CD4-positive, alpha-beta T cell (primary cell): ENCODE measurements around the gene ATP6V0D1. TPM values are rescaled to one million over a fixed set of nuclear protein-coding genes. Genes with fewer than 3 reads are reported as not detected.

Experiments used
- ATAC-seq: fragments of 200-7000 bp; cut with Tn5 transposase; one replicate; pipeline ENCODE4 v1.10.0; 2022; ENCODE audit warnings: mild to moderate bottlenecking; ENCODE audit not compliant: poor library complexity
- CTCF ChIA-PET: fragments of 350-600 bp; sonication (Branson Sonifier 250); formaldehyde crosslinking; loops from one replicate; lab custom pipeline; 2021; ENCODE audit warnings: antibody characterized with exemption, inconsistent platforms; lab: Charles Lee
- POLR2A ChIA-PET: fragments of 350-600 bp; sonication (Branson Sonifier 250); formaldehyde crosslinking; loops from one replicate; lab custom pipeline; 2021; ENCODE audit warnings: antibody characterized with exemption, inconsistent platforms; lab: Charles Lee
- DNase-seq, 14 experiments: peaks; one replicate each; pipeline ENCODE4 v3.0.0-alpha.2; 2013 to 2020; ENCODE audit warnings: mixed read lengths in 2 of 14
- H3K27ac ChIP-seq, 2 donors: one replicate each; pipeline versions ENCODE4 v1.5.1 to v1.7.0; 2013; ENCODE audit warnings: low read length in 2 of 2, low read depth in 1 of 2, mild to moderate bottlenecking in 1 of 2
- H3K27me3 ChIP-seq, 2 experiments: 1 replicate in 1 of 2; 2 replicates in 1 of 2; pipeline versions ENCODE4 v1.6.1 to v1.7.0; 2013; ENCODE audit warnings: low read length in 2 of 2, control low read depth in 1 of 2, mild to moderate bottlenecking in 1 of 2, moderate library complexity in 1 of 2; ENCODE audit not compliant: insufficient read depth in 2 of 2, control insufficient read depth in 1 of 2
- H3K36me3 ChIP-seq: one replicate; pipeline ENCODE4 v1.6.1; 2013; ENCODE audit warnings: low read length, control low read depth; ENCODE audit not compliant: insufficient read depth
- H3K4me1 ChIP-seq: one replicate; pipeline ENCODE4 v1.6.1; 2013; ENCODE audit warnings: low read length, control low read depth; ENCODE audit not compliant: insufficient read depth
- H3K4me3 ChIP-seq: one replicate; pipeline ENCODE4 v1.5.1; 2013; ENCODE audit warnings: mild to moderate bottlenecking, low read length, moderate library complexity
- H3K9me3 ChIP-seq, 2 experiments: 1 replicate in 1 of 2; 2 replicates in 1 of 2; pipeline versions ENCODE4 v1.6.1 to v1.7.0; 2013; ENCODE audit warnings: low read length in 2 of 2, mild to moderate bottlenecking in 2 of 2, control low read depth in 1 of 2, moderate library complexity in 1 of 2; ENCODE audit not compliant: control insufficient read depth in 1 of 2, insufficient read depth in 1 of 2
- H3K27ac Mint-ChIP-seq: one replicate; pipeline ENCODE4 v1.8.0; 2020; ENCODE audit warnings: mixed read lengths
- H3K27me3 Mint-ChIP-seq: one replicate; pipeline ENCODE4 v1.8.0; 2021; ENCODE audit warnings: mixed read lengths
- H3K36me3 Mint-ChIP-seq: one replicate; pipeline ENCODE4 v1.8.0; 2021; ENCODE audit warnings: low read depth, mixed read lengths
- H3K4me1 Mint-ChIP-seq: one replicate; pipeline ENCODE4 v1.8.0; 2021; ENCODE audit warnings: low read depth, mixed read lengths
- H3K4me3 Mint-ChIP-seq: one replicate; pipeline ENCODE4 v1.8.0; 2020; ENCODE audit warnings: mild to moderate bottlenecking, mixed read lengths
- H3K9me3 Mint-ChIP-seq: one replicate; pipeline ENCODE4 v1.8.0; 2020; ENCODE audit warnings: mixed read lengths
- intact Hi-C, 2 experiments: fragments of 100-400 bp; cut with DNase I in 1 of 2; cut with micrococcal nuclease in 1 of 2; formaldehyde crosslinking; loops; one replicate each; pipeline versions ENCODE4 v1.15.1 to v1.9.0; 2023 to 2025; cut with DNase I, micrococcal nuclease
- total RNA-seq, 174 experiments: library from RNA in 2 of 174; stranded (reverse) in 2 of 174; gene quantifications; one replicate each; pipeline ENCODE4 v1.2.3 and lab custom pipeline; 2021 to 2026
- TF ChIP-seq, protein P1 (sequence below): fragments of 200-600 bp; IDR thresholded peaks from one replicate; pipeline ENCODE4 v1.8.0; 2022; ENCODE audit warnings: antibody characterized with exemption, mild to moderate bottlenecking

Gene ATP6V0D1
- total RNA-seq, 2 experiments from 2014 or later = 39.4 to 41.7 TPM

DNA sequence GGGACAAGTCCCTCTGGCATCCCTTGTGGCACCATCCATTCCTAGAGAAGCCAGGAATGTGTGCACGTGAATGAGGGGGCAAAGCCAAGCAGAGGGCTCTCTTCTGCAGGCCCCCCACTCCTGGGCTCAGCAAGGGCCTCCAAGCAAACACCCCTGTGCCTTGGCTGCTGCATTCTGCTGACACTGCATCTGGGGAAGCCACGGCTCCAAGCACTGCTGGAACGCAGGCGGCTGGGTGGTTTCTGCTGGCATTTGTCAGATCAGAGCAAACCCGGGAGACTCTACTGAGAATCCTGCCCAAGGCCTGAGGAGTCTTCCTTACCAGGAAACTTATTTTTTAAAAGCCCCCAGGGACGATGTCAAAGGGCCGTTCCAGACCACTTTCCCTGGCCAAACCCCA is 23.3 kb downstream of the ATP6V0D1 start:
- H3K27ac Mint-ChIP-seq = no peak overlapping the region
- CTCF ChIA-PET = no interaction called here

DNA sequence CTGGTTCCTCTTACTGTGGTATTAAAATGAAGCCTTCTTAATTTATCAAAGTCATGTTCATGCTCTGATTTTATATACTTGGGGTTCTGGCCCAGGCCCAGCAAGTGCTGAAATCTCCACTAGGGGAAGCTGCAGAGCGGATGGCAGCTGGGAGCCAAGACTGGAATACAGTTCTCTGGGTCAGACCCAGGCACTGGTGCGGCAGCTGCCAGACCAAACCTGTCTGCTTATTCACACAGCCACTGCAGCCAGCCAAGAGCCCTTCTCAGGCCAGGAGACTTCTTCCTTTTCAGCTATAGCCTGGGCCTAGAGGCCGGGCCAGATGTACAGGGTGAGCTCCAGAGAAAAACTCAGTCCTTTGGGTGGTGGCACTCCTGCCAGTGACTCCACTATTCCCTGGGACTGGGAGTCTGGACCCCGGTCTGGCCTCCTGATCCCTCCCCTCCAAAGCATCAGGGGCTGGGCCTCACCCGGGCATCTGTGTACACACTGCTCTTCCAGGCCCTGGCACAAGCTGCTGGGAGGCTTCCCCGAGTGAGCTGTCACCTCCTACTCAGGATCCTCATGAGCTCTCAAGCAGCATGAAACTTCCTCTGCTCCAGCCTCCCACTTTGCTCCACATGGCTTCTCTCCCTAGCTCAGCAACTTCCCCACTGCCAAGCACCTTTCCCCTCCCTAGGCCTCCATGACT is 24.4 kb downstream of the ATP6V0D1 start:
- Histone ChIP-seq H3K36me3 (peaks cover 53% of the 10 kb centered on the region), H3K27ac (no peak overlapping the region), H3K27me3 (no peaks in the 10 kb centered on the region), H3K4me1 (peaks cover 14% of the 10 kb centered on the region), H3K9me3 (no peaks in the 10 kb centered on the region), H3K4me3 (no peak overlapping the region)
- Mint-ChIP-seq H3K4me3 (no peak overlapping the region), H3K4me1 (peaks cover 22% of the 10 kb centered on the region), H3K9me3 (no peaks in the 10 kb centered on the region), H3K36me3 (peaks cover 38% of the 10 kb centered on the region), H3K27me3 (no peaks in the 10 kb centered on the region), H3K27ac (no peak overlapping the region)
- TF ChIP-seq, protein P1, sequence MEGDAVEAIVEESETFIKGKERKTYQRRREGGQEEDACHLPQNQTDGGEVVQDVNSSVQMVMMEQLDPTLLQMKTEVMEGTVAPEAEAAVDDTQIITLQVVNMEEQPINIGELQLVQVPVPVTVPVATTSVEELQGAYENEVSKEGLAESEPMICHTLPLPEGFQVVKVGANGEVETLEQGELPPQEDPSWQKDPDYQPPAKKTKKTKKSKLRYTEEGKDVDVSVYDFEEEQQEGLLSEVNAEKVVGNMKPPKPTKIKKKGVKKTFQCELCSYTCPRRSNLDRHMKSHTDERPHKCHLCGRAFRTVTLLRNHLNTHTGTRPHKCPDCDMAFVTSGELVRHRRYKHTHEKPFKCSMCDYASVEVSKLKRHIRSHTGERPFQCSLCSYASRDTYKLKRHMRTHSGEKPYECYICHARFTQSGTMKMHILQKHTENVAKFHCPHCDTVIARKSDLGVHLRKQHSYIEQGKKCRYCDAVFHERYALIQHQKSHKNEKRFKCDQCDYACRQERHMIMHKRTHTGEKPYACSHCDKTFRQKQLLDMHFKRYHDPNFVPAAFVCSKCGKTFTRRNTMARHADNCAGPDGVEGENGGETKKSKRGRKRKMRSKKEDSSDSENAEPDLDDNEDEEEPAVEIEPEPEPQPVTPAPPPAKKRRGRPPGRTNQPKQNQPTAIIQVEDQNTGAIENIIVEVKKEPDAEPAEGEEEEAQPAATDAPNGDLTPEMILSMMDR = no peak
- intact Hi-C loops = loop anchor here in 1 of 2 experiments (10.0 kb wide), 1 partner anchor 312 kb away; no protein-coding TSS in a partner anchor
- ChIA-PET POLR2A (no interaction called here), CTCF (no interaction called here)
- peak; percentile 32 for ATAC-seq
- no peak for DNase-seq

More for the DNA sequence above, 23.3 kb downstream of the ATP6V0D1 start:
- Histone ChIP-seq H3K27me3 (no peaks in the 10 kb centered on the region), H3K4me3 (no peak overlapping the region), H3K36me3 (peaks cover 51% of the 10 kb centered on the region), H3K4me1 (peaks cover 14% of the 10 kb centered on the region), H3K27ac (no peak overlapping the region), H3K9me3 (no peaks in the 10 kb centered on the region)
- DNase-seq = no peak
- peaks cover 33% of the 10 kb centered on the region for H3K36me3 Mint-ChIP-seq
- intact Hi-C loops = loop anchor here in 1 of 2 experiments (10.0 kb wide), 1 partner anchor 313 kb away; no protein-coding TSS in a partner anchor
- no peak for ATAC-seq
- H3K9me3 Mint-ChIP-seq = no peaks in the 10 kb centered on the region
- no peaks in the 10 kb centered on the region for H3K27me3 Mint-ChIP-seq
- TF ChIP-seq, protein P1 = no peak
- H3K4me3 Mint-ChIP-seq = no peak overlapping the region
- POLR2A ChIA-PET = no interaction called here
- peaks cover 22% of the 10 kb centered on the region for H3K4me1 Mint-ChIP-seq

DNA sequence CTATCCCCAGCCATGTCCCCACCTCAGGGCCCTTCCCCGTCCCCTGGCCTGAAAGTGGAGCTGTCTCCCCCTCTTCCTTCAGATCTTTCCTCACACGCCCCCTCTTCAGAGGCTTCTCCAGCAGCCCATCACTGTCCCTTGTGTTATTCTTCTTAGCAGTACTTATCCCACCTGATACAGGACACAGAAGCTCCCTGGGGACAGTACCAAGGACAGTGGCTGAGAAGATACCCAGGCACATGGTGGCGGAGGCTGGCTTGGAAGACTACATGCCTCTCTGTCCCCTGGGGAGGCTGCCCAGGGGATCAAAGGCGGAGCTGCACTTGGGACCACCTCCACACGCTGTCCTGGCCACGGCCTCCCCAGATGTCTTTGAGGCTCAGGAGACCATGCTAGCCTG is 26.1 kb downstream of the ATP6V0D1 start:
- peaks cover 50% of the 10 kb centered on the region for H3K36me3 ChIP-seq
- no peak overlapping the region for H3K27ac Mint-ChIP-seq

More for the DNA sequence above, 26.1 kb downstream of the ATP6V0D1 start:
- CTCF ChIA-PET = no interaction called here
- Mint-ChIP-seq H3K9me3 (no peaks in the 10 kb centered on the region), H3K4me3 (no peak overlapping the region), H3K36me3 (peaks cover 52% of the 10 kb centered on the region), H3K27me3 (no peaks in the 10 kb centered on the region), H3K4me1 (peaks cover 16% of the 10 kb centered on the region)
- ATAC-seq = no peak
- TF ChIP-seq, protein P1 = no peak
- Histone ChIP-seq H3K27me3 (no peaks in the 10 kb centered on the region), H3K27ac (no peak overlapping the region), H3K4me3 (no peak overlapping the region), H3K9me3 (no peaks in the 10 kb centered on the region), H3K4me1 (peaks cover 6% of the 10 kb centered on the region)
- intact Hi-C loops = loop anchor here in 1 of 2 experiments (10.0 kb wide), 1 partner anchor 310 kb away; no protein-coding TSS in a partner anchor
- POLR2A ChIA-PET = no interaction called here
- no peak for DNase-seq
